H1 (cell line): ENCODE measurements around the gene MBD4. TPM values are rescaled to one million over a fixed set of nuclear protein-coding genes. Genes with fewer than 3 reads are reported as not detected.

Experiments
- CBX5 ChIP-seq: fragments of 300-800, 300-1000 bp; sonication (generic); IDR thresholded peaks from 2 replicates; pipeline ENCODE4 v1.7.1; 2016; ENCODE audit warnings: antibody characterized with exemption, low read length, low read depth
- JUND ChIP-seq: IDR thresholded peaks from 2 replicates; pipeline ENCODE4 v1.6.1; 2011; ENCODE audit warnings: mild to moderate bottlenecking, improper control_type of control experiment, low read length
- SIRT6 ChIP-seq: IDR thresholded peaks from one replicate; pipeline ENCODE4 v1.7.1; 2012; ENCODE audit warnings: low read length, inconsistent platforms
- TAF1 ChIP-seq: IDR thresholded peaks from 2 replicates; pipeline ENCODE4 v1.6.1; 2011; ENCODE audit warnings: mild to moderate bottlenecking, low read depth, low read length
- polyA plus RNA-seq, 7 experiments: library from polyadenylated mRNA; depleted of rRNA in 3 of 7; stranded (reverse) in 5 of 7; unstranded in 2 of 7; fragments of >200 nt in 5 of 7; fragments of 200-250 nt in 2 of 7; gene quantifications; 1 replicate in 5 of 7; 2 replicates in 1 of 7; 4 replicates in 1 of 7; pipeline versions ENCODE4 v1.2.1 to v1.2.3, GENCODE V29; 2011 to 2013; ENCODE audit warnings: missing spikeins in 2 of 7, mixed read lengths in 2 of 7
- total RNA-seq: library from RNA; stranded (reverse); fragmentation: NEBNext Ultra II Directional; extraction: Animal tissue kit (Norgen Biotek cat#: 25700); gene quantifications from 2 replicates; pipeline ENCODE4 v1.2.1, GENCODE V29; 2021

MBD4 gene
- total and polyA plus RNA-seq, 2 of the 8 experiments (the other 6 are each of a cell fraction or from before 2014, with no cell fraction given): 11.2 to 35.8 TPM

- no peak for TF ChIP-seq CBX5
- TF ChIP-seq TAF1: no peak
- TF ChIP-seq SIRT6: no peak
- TF ChIP-seq JUND: no peak
Measured at GRCh38 chr3:129442947-129443346, 3.2 kb upstream of the MBD4 start (continued).
